ENCODE measurements around the gene PTPRH.

PTPRH gene

GRCh38 chr19:55189403-55189835 lies 19.9 kb downstream of the PTPRH start:
- no peak for TF ChIP-seq CTCF (IDR thresholded peaks at IDR 0.05; ENCODE audit: low read depth, low read length)
- no peak overlapping the region for H3K4me3 ChIP-seq (ENCODE audit: low read depth, low read length)

- no peak for TF ChIP-seq CTCF (IDR thresholded peaks at IDR 0.05; ENCODE audit: low read depth, low read length)
- no peak overlapping the region for H3K4me3 ChIP-seq (ENCODE audit: low read depth, low read length)
Observed at GRCh38 chr19:55188625-55189024, 20.7 kb downstream of the PTPRH start.

GRCh38 chr19:55186080-55186479 lies 23.2 kb downstream of the PTPRH start:
- TF ChIP-seq CTCF (IDR thresholded peaks at IDR 0.05; ENCODE audit: low read depth, low read length): no peak
- no peak overlapping the region for H3K4me3 ChIP-seq (ENCODE audit: low read depth, low read length)

GRCh38 chr19:55181740-55182139 lies 27.6 kb downstream of the PTPRH start:
- TF ChIP-seq CTCF (IDR thresholded peaks at IDR 0.05; ENCODE audit: low read depth, low read length): no peak
- H3K4me3 ChIP-seq (ENCODE audit: low read depth, low read length): no peak overlapping the region

GRCh38 chr19:55179606-55180484 lies 29.5 kb downstream of the PTPRH start, which contains the start of gene SYT5:
SYT5 (minus strand) TSS chr19:55180289; CDS start chr19:55179041, 1,248 bp downstream.
- no peak for TF ChIP-seq CTCF (IDR thresholded peaks at IDR 0.05; ENCODE audit: low read depth, low read length)
- peak within 1 kb of the TSS; percentile 44 for H3K4me3 ChIP-seq (ENCODE audit: low read depth, low read length)

- TF ChIP-seq CTCF (IDR thresholded peaks at IDR 0.05; ENCODE audit: low read depth, low read length): no peak
- H3K4me3 ChIP-seq (ENCODE audit: low read depth, low read length): peak overlapping the region; percentile 44
Observed at GRCh38 chr19:55178781-55179599, 30.3 kb downstream of the PTPRH start.
